Measurements from ENCODE around the gene A2M. TPM values are rescaled to one million over a fixed set of nuclear protein-coding genes. Genes with fewer than 3 reads are reported as not detected.

The A2M gene
- total RNA-seq, 2 donors from 2014 or later = 105 to 201 TPM

GRCh38 chr12:9086087-9086486 is 29.6 kb downstream of the A2M start:
- TF ChIP-seq CTCF (IDR thresholded peaks at IDR 0.05) = no peak
- Histone ChIP-seq H3K27ac (no peak overlapping the region), H3K4me3 (no peak overlapping the region), H3K9me3 (no peaks in the 10 kb centered on the region), H3K9ac (ENCODE audit: low read depth in 2 of 2, low read length in 2 of 2) (no peak overlapping the region), H3K36me3 (no peaks in the 10 kb centered on the region), H3K4me1 (no peaks in the 10 kb centered on the region), H3K27me3 (no peaks in the 10 kb centered on the region)
- no peak for DNase-seq
- intact Hi-C loops (cut with DNase I) = no loop called here

GRCh38 chr12:9084417-9084816 is 31.3 kb downstream of the A2M start:
- no peak overlapping the region for H3K27ac ChIP-seq
- H3K27me3 ChIP-seq = no peaks in the 10 kb centered on the region
- no peak for DNase-seq
- no peaks in the 10 kb centered on the region for H3K36me3 ChIP-seq
- no peak for TF ChIP-seq CTCF (IDR thresholded peaks at IDR 0.05)
- intact Hi-C loops (cut with DNase I) = no loop called here
- H3K4me1 ChIP-seq = no peaks in the 10 kb centered on the region
- no peaks in the 10 kb centered on the region for H3K9me3 ChIP-seq
- H3K9ac ChIP-seq (ENCODE audit: low read depth in 2 of 2, low read length in 2 of 2) = no peak overlapping the region
- no peak overlapping the region for H3K4me3 ChIP-seq

GRCh38 chr12:9083793-9084192 is 31.9 kb downstream of the A2M start:
- no peak for TF ChIP-seq CTCF (IDR thresholded peaks at IDR 0.05)
- H3K27me3 ChIP-seq = no peaks in the 10 kb centered on the region
- no peak overlapping the region for H3K4me3 ChIP-seq
- H3K9me3 ChIP-seq = no peaks in the 10 kb centered on the region
- no peak overlapping the region for H3K9ac ChIP-seq (ENCODE audit: low read depth in 2 of 2, low read length in 2 of 2)
- intact Hi-C loops (cut with DNase I) = no loop called here
- no peak overlapping the region for H3K27ac ChIP-seq
- H3K4me1 ChIP-seq = no peaks in the 10 kb centered on the region
- no peaks in the 10 kb centered on the region for H3K36me3 ChIP-seq
- DNase-seq = no peak

GRCh38 chr12:9081667-9082427 is 33.9 kb downstream of the A2M start:
- no peaks in the 10 kb centered on the region for H3K27me3 ChIP-seq
- no peak overlapping the region for H3K27ac ChIP-seq
- no peak for DNase-seq
- H3K9ac ChIP-seq (ENCODE audit: low read depth in 2 of 2, low read length in 2 of 2) = no peak overlapping the region
- intact Hi-C loops (cut with DNase I) = no loop called here
- H3K36me3 ChIP-seq = no peaks in the 10 kb centered on the region
- no peak overlapping the region for H3K4me3 ChIP-seq
- H3K4me1 ChIP-seq = no peaks in the 10 kb centered on the region
- TF ChIP-seq CTCF (IDR thresholded peaks at IDR 0.05) = no peak
- H3K9me3 ChIP-seq = no peaks in the 10 kb centered on the region

- intact Hi-C loops (cut with DNase I) = no loop called here
- no peak overlapping the region for H3K27ac ChIP-seq
Observed at GRCh38 chr12:9079883-9080675, 35.6 kb downstream of the A2M start.

More at GRCh38 chr12:9079883-9080675, 35.6 kb downstream of the A2M start:
- H3K9ac ChIP-seq (ENCODE audit: low read depth in 2 of 2, low read length in 2 of 2) = no peak overlapping the region
- no peak for DNase-seq
- no peaks in the 10 kb centered on the region for H3K9me3 ChIP-seq
- no peaks in the 10 kb centered on the region for H3K4me1 ChIP-seq
- no peak for TF ChIP-seq CTCF (IDR thresholded peaks at IDR 0.05)
- no peaks in the 10 kb centered on the region for H3K27me3 ChIP-seq
- H3K4me3 ChIP-seq = no peak overlapping the region
- H3K36me3 ChIP-seq = no peaks in the 10 kb centered on the region

All from colonic mucosa (tissue), 4 donors.